Measurements from ENCODE around the gene LDLRAD4.

The LDLRAD4 gene

GRCh38 chr18:13627639-13628038 is 409.1 kb downstream of the LDLRAD4 start:
- peaks cover 8% of the 10 kb centered on the region; the same call in 1 of the 2 replicates for H3K9me3 ChIP-seq (ENCODE audit: insufficient read depth, low read length)
- H3K9ac ChIP-seq (ENCODE audit: low read length): no peak overlapping the region
- H3K9me2 ChIP-seq (replicated peaks; ENCODE audit: insufficient read depth, low read length): no peaks in the 10 kb centered on the region
- no peaks in the 10 kb centered on the region for H4K20me1 ChIP-seq (ENCODE audit: low read depth, low read length)
- H3K4me3 ChIP-seq (ENCODE audit: insufficient read depth, low read length, poor library complexity, severe bottlenecking): no peak overlapping the region
- H3K36me3 ChIP-seq (ENCODE audit: low read length): no peaks in the 10 kb centered on the region
- no peaks in the 10 kb centered on the region for H3K27me3 ChIP-seq (ENCODE audit: low read length)
- H3F3A ChIP-seq (ENCODE audit: insufficient read depth): peaks cover 4% of the 10 kb centered on the region; the same call in 1 of the 2 replicates
- no peak overlapping the region for H3K4me2 ChIP-seq (ENCODE audit: low read depth, low read length, poor library complexity, severe bottlenecking)
- H2AFZ ChIP-seq (ENCODE audit: low read depth, low read length, severe bottlenecking): no peak overlapping the region
- no peak for TF ChIP-seq EZH2phosphoT487 (conservative IDR thresholded peaks at IDR 0.05; ENCODE audit: low read length)
- no peak for TF ChIP-seq CTCF (IDR thresholded peaks at IDR 0.05; ENCODE audit: insufficient read depth, low read length, poor library complexity, severe bottlenecking)
- no peak overlapping the region for H3K27ac ChIP-seq (ENCODE audit: low read depth, low read length)
- no peaks in the 10 kb centered on the region for H3K79me2 ChIP-seq (ENCODE audit: insufficient read depth, low read length)

- no peaks in the 10 kb centered on the region for H3K27me3 ChIP-seq (ENCODE audit: low read length)
- H3K9me2 ChIP-seq (replicated peaks; ENCODE audit: insufficient read depth, low read length): no peaks in the 10 kb centered on the region
- H3K9ac ChIP-seq (ENCODE audit: low read length): no peak overlapping the region
- no peak overlapping the region for H2AFZ ChIP-seq (ENCODE audit: low read depth, low read length, severe bottlenecking)
- no peak overlapping the region for H3K4me3 ChIP-seq (ENCODE audit: insufficient read depth, low read length, poor library complexity, severe bottlenecking)
- no peak overlapping the region for H3K27ac ChIP-seq (ENCODE audit: low read depth, low read length)
- H4K20me1 ChIP-seq (ENCODE audit: low read depth, low read length): no peaks in the 10 kb centered on the region
- no peak for TF ChIP-seq EZH2phosphoT487 (conservative IDR thresholded peaks at IDR 0.05; ENCODE audit: low read length)
- TF ChIP-seq CTCF (IDR thresholded peaks at IDR 0.05; ENCODE audit: insufficient read depth, low read length, poor library complexity, severe bottlenecking): no peak
- H3K36me3 ChIP-seq (ENCODE audit: low read length): no peaks in the 10 kb centered on the region
- H3K9me3 ChIP-seq (ENCODE audit: insufficient read depth, low read length): peaks cover 13% of the 10 kb centered on the region; the same call in 1 of the 2 replicates
- peaks cover 4% of the 10 kb centered on the region; the same call in 1 of the 2 replicates for H3F3A ChIP-seq (ENCODE audit: insufficient read depth)
- H3K4me2 ChIP-seq (ENCODE audit: low read depth, low read length, poor library complexity, severe bottlenecking): no peak overlapping the region
- no peaks in the 10 kb centered on the region for H3K79me2 ChIP-seq (ENCODE audit: insufficient read depth, low read length)
Observed at GRCh38 chr18:13628211-13628610, 409.7 kb downstream of the LDLRAD4 start.

- no peaks in the 10 kb centered on the region for H4K20me1 ChIP-seq (ENCODE audit: low read depth, low read length)
- peaks cover 13% of the 10 kb centered on the region; the same call in 1 of the 2 replicates for H3K9me3 ChIP-seq (ENCODE audit: insufficient read depth, low read length)
- no peaks in the 10 kb centered on the region for H3K9me2 ChIP-seq (replicated peaks; ENCODE audit: insufficient read depth, low read length)
- H3F3A ChIP-seq (ENCODE audit: insufficient read depth): peaks cover 4% of the 10 kb centered on the region; the same call in 1 of the 2 replicates
- H2AFZ ChIP-seq (ENCODE audit: low read depth, low read length, severe bottlenecking): no peak overlapping the region
- H3K27me3 ChIP-seq (ENCODE audit: low read length): no peaks in the 10 kb centered on the region
- H3K4me2 ChIP-seq (ENCODE audit: low read depth, low read length, poor library complexity, severe bottlenecking): peak overlapping the region; percentile 30
- H3K36me3 ChIP-seq (ENCODE audit: low read length): no peaks in the 10 kb centered on the region
- no peak overlapping the region for H3K4me3 ChIP-seq (ENCODE audit: insufficient read depth, low read length, poor library complexity, severe bottlenecking)
- TF ChIP-seq CTCF (IDR thresholded peaks at IDR 0.05; ENCODE audit: insufficient read depth, low read length, poor library complexity, severe bottlenecking) (peak; percentile 55), EZH2phosphoT487 (conservative IDR thresholded peaks at IDR 0.05; ENCODE audit: low read length) (no peak)
- peak overlapping the region; percentile 28; the same call in 1 of the 2 replicates for H3K9ac ChIP-seq (ENCODE audit: low read length)
- H3K27ac ChIP-seq (ENCODE audit: low read depth, low read length): peak overlapping the region; percentile 28; the same call in 1 of the 2 replicates
- no peaks in the 10 kb centered on the region for H3K79me2 ChIP-seq (ENCODE audit: insufficient read depth, low read length)
Observed at GRCh38 chr18:13629841-13630715, 411.5 kb downstream of the LDLRAD4 start.

All from SU-DHL-6 (cell line).